ENCODE results near the gene ADAM15. TPM values are rescaled to one million over a fixed set of nuclear protein-coding genes. Genes with fewer than 3 reads are reported as not detected.
A peak's percentile ranks its signal among the peaks of the same experiment; 100 is the strongest.

ADAM15 gene
- polyA plus RNA-seq, 3 donors, result 44.5 to 202 (median 74.3) TPM

- H3K4me2 ChIP-seq (replicated peaks; ENCODE audit: extremely low read depth, low read length, poor library complexity, severe bottlenecking), result no peak overlapping the region
- H3K27me3 Mint-ChIP-seq (ENCODE audit: low read depth in 3 of 3), result peaks cover 50 to 67% (median 55%) of the 10 kb centered on the region in 3 donors
- H4K20me1 ChIP-seq (ENCODE audit: insufficient read depth, low read length), result peaks cover 27% of the 10 kb centered on the region
- no peak for TF ChIP-seq CTCF (IDR thresholded peaks at IDR 0.05)
- H3K4me1 Mint-ChIP-seq, result peaks cover 35% of the 10 kb centered on the region
- no peak overlapping the region for H3K4me3 ChIP-seq (replicated peaks in 1 of 3; ENCODE audit: low read depth in 2 of 3, low read length in 3 of 3)
- no peak overlapping the region for H2AFZ ChIP-seq (ENCODE audit: insufficient read depth, low read depth, low read length, poor library complexity, severe bottlenecking)
- intact Hi-C loops (cut with micrococcal nuclease), result no loop called here
- H3K9me3 Mint-ChIP-seq, result peaks cover 0 to 30% (median 15%) of the 10 kb centered on the region in 7 donors
- peaks cover 41 to 46% of the 10 kb centered on the region in 2 donors for H3K4me1 ChIP-seq (ENCODE audit: control insufficient read depth in 1 of 2, insufficient read depth in 2 of 2, low read length in 2 of 2)
- H3K36me3 Mint-ChIP-seq, result peaks cover 11 to 14% of the 10 kb centered on the region in 2 donors
- H3K4me3 Mint-ChIP-seq, result peak overlapping the region in 1 of 2 donors; percentile 91
- WGBS (ENCODE audit: insufficient coverage), result 94% methylated on average over 3 of the region's 3 CpGs
- H3K36me3 ChIP-seq (replicated peaks in 1 of 2; ENCODE audit: control insufficient read depth in 1 of 2, insufficient read depth in 2 of 2, low read length in 2 of 2), result no peaks in the 10 kb centered on the region
- no peak overlapping the region for H3K27ac Mint-ChIP-seq
- no peaks in the 10 kb centered on the region for H3K79me2 ChIP-seq (ENCODE audit: insufficient read depth, low read length)
- peaks cover 41 to 61% of the 10 kb centered on the region in 2 donors for H3K27me3 ChIP-seq (ENCODE audit: control insufficient read depth in 2 of 2, insufficient read depth in 2 of 2, low read length in 2 of 2)
- H3K9ac ChIP-seq (ENCODE audit: insufficient read depth, low read length, poor library complexity, severe bottlenecking), result no peak overlapping the region
- H3K9me3 ChIP-seq (replicated peaks in 1 of 2; ENCODE audit: control insufficient read depth in 1 of 2, insufficient read depth in 1 of 2, low read length in 2 of 2), result peaks cover 0 to 5% of the 10 kb centered on the region in 2 donors
- DNase-seq, result no peak
- H3K27ac ChIP-seq (ENCODE audit: low read depth in 1 of 2, low read length in 2 of 2), result no peak overlapping the region
Measured at GRCh38 chr1:155077346-155077745, 26.2 kb downstream of the ADAM15 start.

DNA sequence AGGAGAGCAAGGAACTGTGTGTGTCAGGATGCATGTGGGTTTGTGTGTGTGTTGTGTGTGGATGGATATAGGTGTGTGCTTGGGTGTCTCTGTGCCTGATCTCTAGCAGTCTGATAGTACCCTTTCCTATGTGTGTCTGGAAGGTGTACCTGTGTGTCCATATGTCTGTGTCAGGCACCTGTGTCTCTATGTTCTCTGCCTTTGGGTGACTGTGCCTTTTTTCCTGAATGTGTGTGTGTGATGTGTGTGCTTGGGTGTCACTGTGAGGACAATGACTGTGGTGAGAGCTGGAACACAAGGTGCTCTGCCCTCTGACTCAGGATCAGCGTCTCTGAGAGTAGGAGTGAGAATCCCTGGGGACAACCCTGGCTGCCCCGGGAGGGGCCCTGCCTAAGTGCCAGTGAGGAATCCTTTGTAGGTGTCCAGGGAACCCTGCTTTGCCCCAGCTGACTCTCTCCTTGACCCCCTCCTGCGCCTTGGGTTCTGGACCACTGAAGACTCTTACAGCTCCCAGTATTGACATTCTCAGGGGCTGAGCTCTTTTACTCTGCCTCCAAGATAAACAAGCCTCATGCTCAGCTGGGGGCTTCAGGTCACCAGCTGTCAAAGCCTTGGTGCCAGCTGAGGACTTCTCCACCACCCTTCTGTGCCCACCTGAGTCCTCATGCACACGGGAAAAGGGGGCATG lies 26.8 kb downstream of the ADAM15 start:
- Mint-ChIP-seq H3K36me3 (peaks cover 13 to 16% of the 10 kb centered on the region in 2 donors), H3K27ac (peak overlapping the region in 1 of 7 donors; percentile 12), H3K4me3 (peak overlapping the region in 1 of 2 donors; percentile 91), H3K9me3 (peaks cover 0 to 35% (median 15%) of the 10 kb centered on the region in 7 donors), H3K4me1 (peaks cover 38% of the 10 kb centered on the region), H3K27me3 (ENCODE audit: low read depth in 3 of 3) (peaks cover 50 to 72% (median 60%) of the 10 kb centered on the region in 3 donors)
- DNase-seq, result no peak
- Histone ChIP-seq H3K79me2 (ENCODE audit: insufficient read depth, low read length) (no peaks in the 10 kb centered on the region), H3K36me3 (replicated peaks in 1 of 2; ENCODE audit: control insufficient read depth in 1 of 2, insufficient read depth in 2 of 2, low read length in 2 of 2) (no peaks in the 10 kb centered on the region), H3K4me3 (replicated peaks in 1 of 3; ENCODE audit: low read depth in 2 of 3, low read length in 3 of 3) (no peak overlapping the region), H4K20me1 (ENCODE audit: insufficient read depth, low read length) (peaks cover 27% of the 10 kb centered on the region), H3K27ac (ENCODE audit: low read depth in 1 of 2, low read length in 2 of 2) (no peak overlapping the region), H3K9ac (ENCODE audit: insufficient read depth, low read length, poor library complexity, severe bottlenecking) (no peak overlapping the region), H3K4me2 (replicated peaks; ENCODE audit: extremely low read depth, low read length, poor library complexity, severe bottlenecking) (no peak overlapping the region), H2AFZ (ENCODE audit: insufficient read depth, low read depth, low read length, poor library complexity, severe bottlenecking) (no peak overlapping the region), H3K27me3 (ENCODE audit: control insufficient read depth in 2 of 2, insufficient read depth in 2 of 2, low read length in 2 of 2) (peaks cover 47 to 66% of the 10 kb centered on the region in 2 donors), H3K9me3 (replicated peaks in 1 of 2; ENCODE audit: control insufficient read depth in 1 of 2, insufficient read depth in 1 of 2, low read length in 2 of 2) (peaks cover 0 to 11% of the 10 kb centered on the region in 2 donors), H3K4me1 (ENCODE audit: control insufficient read depth in 1 of 2, insufficient read depth in 2 of 2, low read length in 2 of 2) (peaks cover 42 to 52% of the 10 kb centered on the region in 2 donors)
- TF ChIP-seq CTCF (IDR thresholded peaks at IDR 0.05), result no peak
- 81% methylated on average over 4 of the region's 4 CpGs for WGBS (ENCODE audit: insufficient coverage)
- intact Hi-C loops (cut with micrococcal nuclease), result no loop called here

Data from CD14-positive monocyte (primary cell).